Stimulated activated CD4-positive, alpha-beta T cell treated with anti-CD3 and anti-CD28 coated beads, Interleukin-15, amount 100 ng/mL, for 1 hour (primary cell): ENCODE measurements around the gene CD109.
"Not testable (repeated sequence)": the region's sequence is repeated elsewhere in the genome, so short reads cannot be mapped to it uniquely, and the experiment has no call there.

Experiments used
- DNase-seq, 2 donors: peaks; one replicate each; pipeline ENCODE4 v3.0.0-alpha.2; 2020; ENCODE audit warnings: low read depth in 1 of 2, low spot score in 1 of 2

The CD109 gene

DNA sequence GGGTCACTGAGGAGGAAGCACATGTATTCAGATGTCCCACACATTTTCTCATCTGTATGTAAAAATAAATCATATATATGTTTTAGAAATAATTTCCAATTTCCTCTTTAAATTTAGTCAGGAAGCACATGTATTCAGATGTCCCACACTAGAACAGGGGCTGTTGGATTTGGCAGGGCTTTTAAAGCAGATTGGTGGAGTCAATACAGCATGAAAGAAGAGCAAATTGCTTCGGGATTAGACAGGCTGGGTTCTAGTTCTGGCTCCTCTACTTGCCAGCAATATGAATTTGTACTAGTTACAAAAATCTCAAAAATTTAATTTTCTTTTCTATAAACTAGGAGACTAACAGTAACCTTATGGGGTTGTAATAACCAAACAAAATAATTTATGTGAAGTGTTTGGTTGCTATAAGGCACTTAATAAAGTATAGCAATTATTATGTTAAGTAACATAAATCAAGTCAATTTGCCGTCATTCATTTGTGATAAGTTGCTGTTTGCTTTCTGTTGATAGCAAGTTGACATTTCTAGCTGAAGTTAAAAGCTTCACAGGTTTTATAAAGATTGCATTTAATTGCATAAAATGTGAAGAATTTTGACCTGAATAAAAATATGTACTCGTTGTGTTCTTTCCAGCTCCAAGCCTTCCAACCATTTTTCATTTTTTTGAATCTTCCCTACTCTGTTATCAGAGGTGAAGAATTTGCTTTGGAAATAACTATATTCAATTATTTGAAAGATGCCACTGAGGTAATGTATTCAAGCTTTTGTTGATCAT is 88.9 kb downstream of the CD109 start:
- no peak for DNase-seq

- DNase-seq, result no peak
These were observed 94.6 kb downstream of the CD109 start for GRCh38 chr6:73790574-73790973.

DNA sequence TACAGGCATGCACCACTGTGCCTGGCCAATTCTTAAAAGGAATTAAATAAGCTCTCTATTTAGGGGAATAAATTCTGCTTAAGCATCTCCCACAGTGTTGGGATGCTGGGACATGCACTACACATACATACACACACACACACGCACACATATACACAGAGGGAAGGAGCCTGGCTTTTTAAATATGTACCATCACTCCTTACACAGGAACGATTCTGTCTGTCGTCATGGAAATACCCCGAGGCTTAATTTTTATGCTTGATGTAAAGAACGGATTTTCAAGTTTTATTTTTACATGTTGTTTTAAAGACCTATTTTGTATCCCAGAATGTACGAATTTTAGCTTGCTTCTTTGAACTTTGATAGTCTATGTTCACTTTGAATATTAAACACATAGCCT is 95.3 kb downstream of the CD109 start:
- DNase-seq, result no peak

GRCh38 chr6:73792738-73793137 is 96.7 kb downstream of the CD109 start:
- DNase-seq, result no peak

DNA sequence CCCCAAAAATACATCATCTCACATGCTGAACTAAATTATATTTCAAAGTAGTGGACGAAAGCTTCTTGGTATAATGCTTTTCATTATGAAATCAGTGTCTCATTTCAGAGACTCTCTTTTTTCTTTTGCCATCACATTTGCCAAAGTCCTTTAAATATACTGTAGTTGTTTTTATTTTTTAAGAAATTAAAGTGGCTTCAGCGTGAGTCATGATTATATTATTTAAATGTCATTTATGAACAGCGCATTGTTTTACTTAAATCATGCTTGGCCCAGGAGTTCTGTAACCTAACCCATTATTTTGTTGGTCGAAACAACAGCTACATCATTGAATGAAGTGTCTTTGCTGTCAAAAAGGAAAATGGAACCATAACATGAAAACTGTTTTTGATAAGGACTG is 100.9 kb downstream of the CD109 start:
- DNase-seq, result no peak

DNA sequence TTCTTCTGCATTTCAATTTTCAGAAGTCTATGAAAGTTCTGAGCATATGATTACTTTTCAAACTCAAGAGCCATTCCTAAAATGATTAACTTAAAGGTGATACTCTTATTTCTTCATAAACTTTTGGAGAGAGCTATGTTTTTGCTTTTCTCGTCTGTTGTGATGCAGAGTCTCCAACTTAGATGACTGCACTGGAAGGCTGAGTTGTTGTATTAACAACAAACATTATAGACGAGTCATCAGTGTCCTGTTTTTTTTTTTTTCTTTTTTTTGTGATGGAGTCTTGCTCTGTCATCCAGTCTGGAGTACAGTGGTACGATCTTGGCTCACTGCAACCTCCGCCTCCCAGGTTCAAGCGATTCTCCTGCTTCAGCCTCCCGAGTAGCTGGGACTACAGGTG is 101.9 kb downstream of the CD109 start:
- no peak for DNase-seq

GRCh38 chr6:73798592-73798991 is 102.6 kb downstream of the CD109 start:
- DNase-seq, result no peak

- DNase-seq, result no peak
These were observed 105.0 kb downstream of the CD109 start for GRCh38 chr6:73800997-73801396.

DNA sequence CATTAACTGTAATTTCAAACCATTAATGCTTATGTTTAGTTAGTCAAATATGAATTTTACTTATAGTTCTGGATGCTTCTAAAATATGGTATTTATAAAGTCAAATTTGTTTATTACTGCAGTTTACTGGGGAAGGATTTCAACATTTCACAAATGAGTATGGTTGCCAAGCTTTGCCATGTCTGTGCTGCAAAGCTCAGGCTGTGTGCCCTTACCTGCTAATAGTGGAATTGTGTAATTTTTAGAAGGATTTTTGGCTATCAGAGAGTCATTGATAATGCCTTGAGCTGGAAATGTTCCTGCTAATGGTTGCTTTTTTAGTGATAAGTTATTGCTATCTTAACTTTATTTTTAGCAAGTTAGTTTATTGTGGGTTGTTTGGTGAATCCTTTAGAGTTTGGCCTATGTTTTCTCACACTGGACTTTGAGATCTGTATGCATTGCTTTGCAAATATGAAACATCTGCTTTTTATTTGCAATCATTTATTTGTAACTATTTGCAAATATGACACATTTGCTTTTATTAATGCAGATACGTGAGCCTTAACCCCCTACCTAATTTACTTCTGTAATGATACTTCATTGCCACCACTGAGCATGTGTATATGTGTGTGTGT is 105.8 kb downstream of the CD109 start:
- no peak for DNase-seq

- DNase-seq, result no peak
These were observed 106.4 kb downstream of the CD109 start for GRCh38 chr6:73802366-73802765.

DNA sequence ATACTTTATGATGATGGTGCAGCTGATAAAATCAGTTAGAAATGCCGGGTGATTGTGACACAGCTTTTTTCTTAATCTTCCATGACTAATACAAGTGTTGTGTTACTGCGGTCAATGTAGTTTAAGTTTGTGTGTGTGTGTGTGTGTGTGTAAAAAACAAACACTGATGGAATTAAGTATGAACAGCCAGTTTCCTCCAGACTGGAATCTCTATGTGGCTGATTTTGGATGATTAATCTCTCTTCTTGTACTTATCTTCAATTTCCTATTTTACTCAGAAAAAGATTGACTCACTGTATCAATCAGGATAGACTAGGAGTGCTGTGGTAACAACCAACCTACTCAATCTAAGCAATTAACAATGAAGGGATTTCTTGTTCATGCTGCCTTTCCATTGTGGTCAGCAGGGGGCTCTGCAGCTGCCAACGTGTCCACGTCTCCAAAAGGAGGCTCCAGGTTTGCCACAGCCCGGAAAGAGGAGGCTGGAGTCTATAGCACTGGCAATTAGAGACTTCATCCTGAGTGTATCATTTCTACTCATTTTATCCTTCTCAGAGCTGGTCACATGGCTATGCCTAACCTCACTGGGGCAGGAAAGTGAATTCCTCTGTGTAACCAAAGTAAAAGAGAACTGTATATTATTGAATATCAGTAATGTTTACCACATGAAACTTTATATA is 107.7 kb downstream of the CD109 start:
- DNase-seq, result no peak

- not testable (repeated sequence) for DNase-seq
These were observed 109.2 kb downstream of the CD109 start for GRCh38 chr6:73805221-73805620.

DNA sequence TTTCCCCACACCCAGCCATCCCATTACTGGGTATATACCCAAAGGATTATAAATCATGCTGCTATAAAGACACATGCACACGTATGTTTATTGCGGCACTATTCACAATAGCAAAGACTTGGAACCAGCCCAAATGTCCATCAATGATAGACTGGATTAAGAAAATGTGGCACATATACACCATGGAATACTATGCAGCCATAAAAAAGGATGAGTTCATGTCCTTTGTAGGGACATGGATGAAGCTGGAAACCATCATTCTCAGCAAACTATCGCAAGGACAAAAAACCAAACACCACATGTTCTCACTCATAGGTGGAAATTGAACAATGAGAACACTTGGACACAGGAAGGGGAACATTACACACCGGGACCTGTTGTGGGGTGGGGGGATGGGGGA is 110.0 kb downstream of the CD109 start:
- not testable (repeated sequence) for DNase-seq

- no peak for DNase-seq
These were observed 115.7 kb downstream of the CD109 start for GRCh38 chr6:73811706-73812105.

GRCh38 chr6:73817253-73817652 is 121.2 kb downstream of the CD109 start:
- DNase-seq, result no peak

GRCh38 chr6:73823046-73823735 is 127.2 kb downstream of the CD109 start:
- no peak for DNase-seq

DNA sequence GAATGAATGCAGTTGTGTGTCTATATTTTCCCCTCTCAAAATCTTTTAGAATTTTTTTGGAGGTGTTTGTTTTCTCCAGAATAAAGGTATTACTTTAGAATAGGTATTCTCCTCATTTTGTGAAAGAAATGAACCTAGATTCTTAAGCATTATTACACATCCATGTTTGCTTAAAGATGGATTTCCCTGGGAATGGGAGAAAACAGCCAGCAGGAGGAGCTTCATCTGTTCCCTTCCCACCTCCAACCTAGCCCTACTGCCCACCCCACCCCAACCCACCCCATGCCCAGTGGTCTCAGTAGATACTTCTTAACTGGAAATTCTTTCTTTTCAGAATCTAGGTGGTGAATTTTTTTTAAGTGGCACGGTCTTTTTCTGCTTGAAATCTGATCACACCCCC is 127.8 kb downstream of the CD109 start:
- DNase-seq, result no peak

- no peak for DNase-seq
These were observed 130.6 kb downstream of the CD109 start for GRCh38 chr6:73826571-73826970.

- no peak for DNase-seq
These were observed 134.1 kb downstream of the CD109 start for GRCh38 chr6:73830119-73830518.

GRCh38 chr6:73832313-73832712 is 136.3 kb downstream of the CD109 start:
- no peak for DNase-seq

- not testable (repeated sequence) for DNase-seq
These were observed 148.7 kb downstream of the CD109 start for GRCh38 chr6:73844696-73845095.

GRCh38 chr6:73851048-73851447 is 155.0 kb downstream of the CD109 start:
- not testable (repeated sequence) for DNase-seq
